ENCODE measurements around the gene ALDH1L2.

GRCh38 chr12:105089817-105090216, 5.6 kb upstream of the ALDH1L2 start:
- TF ChIP-seq FOXK2 (IDR thresholded peaks at IDR 0.05) = no peak
- no peak for TF ChIP-seq HDGF (IDR thresholded peaks at IDR 0.05; ENCODE audit: borderline replicate concordance)
- TF ChIP-seq FOXM1 (IDR thresholded peaks at IDR 0.05; ENCODE audit: borderline replicate concordance) = no peak
- no peak for TF ChIP-seq ELF4 (IDR thresholded peaks at IDR 0.05)
- TF ChIP-seq FOXA1 (IDR thresholded peaks at IDR 0.05) = no peak
- no peak for TF ChIP-seq TARDBP (IDR thresholded peaks at IDR 0.05)

All from HEK293T (cell line).